ENCODE results near the gene ABHD6.

Gene ABHD6

GRCh38 chr3:58305882-58306711 is 68.5 kb downstream of the ABHD6 start, which contains the start of the genes HTD2 and RPP14:
HTD2 (plus strand) TSS chr3:58306520; CDS start chr3:58317614, 11,094 bp downstream.
RPP14 (plus strand) TSS chr3:58306245; CDS start chr3:58310330, 4,085 bp downstream.
- H4K20me1 ChIP-seq = peaks cover 31 to 42% (median 37%) of the 10 kb centered on the region in 11 experiments; a peak in 21 of 22 replicates
- H3K4me3 ChIP-seq = peak within 1 kb of the TSS; percentile 72 to 86 (median 77)
- H3K27me3 ChIP-seq = no peaks in the 10 kb centered on the region
- TF ChIP-seq Cebpa-rat (IDR thresholded peaks at IDR 0.05) = no peak
- H3K36me3 ChIP-seq = peaks cover 26 to 34% (median 33%) of the 10 kb centered on the region in 11 experiments
- peak within 1 kb of the TSS; percentile 84 to 98 (median 94) for H3K9ac ChIP-seq
- peak within 1 kb of the TSS; percentile 90 to 98 (median 95) for H3K4me2 ChIP-seq
- peaks cover 8 to 12% (median 9%) of the 10 kb centered on the region in 11 experiments; a peak in 17 of 22 replicates for H3K9me3 ChIP-seq (replicated peaks in 1 of 11)
- H3K4me1 ChIP-seq = peaks cover 16 to 26% (median 21%) of the 10 kb centered on the region in 10 experiments
- peak within 1 kb of the TSS; percentile 90 to 99 (median 95) for H3K27ac ChIP-seq

GRCh38 chr3:58307639-58308215 is 70.1 kb downstream of the ABHD6 start:
- peaks cover 42 to 50% (median 49%) of the 10 kb centered on the region in 11 experiments for H3K36me3 ChIP-seq
- H3K9ac ChIP-seq = peak overlapping the region; percentile 84 to 98 (median 94)
- peaks cover 38 to 56% (median 49%) of the 10 kb centered on the region in 11 experiments; a peak in 21 of 22 replicates for H4K20me1 ChIP-seq
- peaks cover 16 to 26% (median 21%) of the 10 kb centered on the region in 10 experiments for H3K4me1 ChIP-seq
- H3K4me2 ChIP-seq = peak overlapping the region; percentile 90 to 98 (median 95)
- no peaks in the 10 kb centered on the region for H3K9me3 ChIP-seq (replicated peaks in 1 of 11)
- H3K4me3 ChIP-seq = peak overlapping the region; percentile 72 to 86 (median 77)
- TF ChIP-seq Cebpa-rat (IDR thresholded peaks at IDR 0.05) = no peak
- H3K27me3 ChIP-seq = no peaks in the 10 kb centered on the region
- peak overlapping the region; percentile 90 to 99 (median 95); a peak in 19 of 22 replicates for H3K27ac ChIP-seq

- H3K9me3 ChIP-seq (replicated peaks in 1 of 11) = no peaks in the 10 kb centered on the region
- H3K4me2 ChIP-seq = peak overlapping the region; percentile 90 to 98 (median 95); a peak in 20 of 22 replicates
- no peak for TF ChIP-seq Cebpa-rat (IDR thresholded peaks at IDR 0.05)
- no peak overlapping the region for H3K4me3 ChIP-seq
- H3K9ac ChIP-seq = peak overlapping the region in 10 of 11 experiments; percentile 84 to 98 (median 94); a peak in 18 of 22 replicates
- peaks cover 52 to 60% (median 59%) of the 10 kb centered on the region in 11 experiments for H3K36me3 ChIP-seq
- H3K27me3 ChIP-seq = no peaks in the 10 kb centered on the region
- peaks cover 16 to 26% (median 21%) of the 10 kb centered on the region in 10 experiments for H3K4me1 ChIP-seq
- H3K27ac ChIP-seq = peak overlapping the region in 1 of 11 experiments; percentile 10; a peak in 2 of 22 replicates
- peaks cover 38 to 65% (median 58%) of the 10 kb centered on the region in 11 experiments; a peak in 21 of 22 replicates for H4K20me1 ChIP-seq
These were observed 71.1 kb downstream of the ABHD6 start for GRCh38 chr3:58308728-58309127.

- H3K4me2 ChIP-seq = peak overlapping the region in 4 of 11 experiments; percentile 32 to 75 (median 58); a peak in 8 of 22 replicates
- H3K9ac ChIP-seq = 0 out of 22 replicates have a peak overlapping the region, but pooled peaks of 1 of the 11 experiments have one; percentile 5
- no peaks in the 10 kb centered on the region for H3K9me3 ChIP-seq (replicated peaks in 1 of 11)
- peaks cover 0 to 38% (median 8%) of the 10 kb centered on the region in 10 experiments; a peak in 10 of 20 replicates for H3K4me1 ChIP-seq
- no peaks in the 10 kb centered on the region for H3K27me3 ChIP-seq
- H4K20me1 ChIP-seq = peaks cover 0 to 89% (median 69%) of the 10 kb centered on the region in 11 experiments; a peak in 19 of 22 replicates
- H3K4me3 ChIP-seq = no peak overlapping the region
- H3K27ac ChIP-seq = peak overlapping the region in 5 of 11 experiments; percentile 15 to 52 (median 30); a peak in 7 of 22 replicates
- peaks cover 70 to 100% (median 84%) of the 10 kb centered on the region in 11 experiments for H3K36me3 ChIP-seq
- TF ChIP-seq Cebpa-rat (IDR thresholded peaks at IDR 0.05) = no peak
These were observed 80.2 kb downstream of the ABHD6 start for GRCh38 chr3:58317811-58318210.

DNA sequence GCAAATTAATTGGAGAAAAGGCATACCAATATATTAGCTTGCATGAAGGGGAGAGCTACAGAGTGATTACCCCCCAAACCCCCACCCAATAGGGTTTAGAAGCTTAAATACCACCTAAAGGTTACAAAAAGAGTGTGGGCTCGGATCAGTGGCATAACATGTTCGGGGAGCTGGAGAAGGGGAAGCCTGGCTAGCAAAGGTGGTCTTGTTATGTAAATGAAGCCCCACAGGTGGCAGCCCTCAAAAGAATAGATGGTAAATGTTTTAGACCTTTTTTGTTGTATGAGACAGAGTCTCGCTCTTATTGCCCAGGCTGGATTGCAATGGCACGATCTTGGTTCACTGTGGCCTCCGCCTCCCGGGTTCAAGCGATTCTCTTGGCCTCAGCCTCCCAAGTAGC is 84.2 kb downstream of the ABHD6 start:
- H3K4me1 ChIP-seq = peaks cover 16 to 45% (median 25%) of the 10 kb centered on the region in 10 experiments
- no peak overlapping the region for H3K4me3 ChIP-seq
- no peak overlapping the region for H3K4me2 ChIP-seq
- no peak for TF ChIP-seq Cebpa-rat (IDR thresholded peaks at IDR 0.05)
- peaks cover 30 to 62% (median 45%) of the 10 kb centered on the region in 11 experiments for H3K36me3 ChIP-seq
- H3K27ac ChIP-seq = no peak overlapping the region
- no peaks in the 10 kb centered on the region for H3K27me3 ChIP-seq
- no peak overlapping the region for H3K9ac ChIP-seq
- H4K20me1 ChIP-seq = peaks cover 0 to 50% (median 32%) of the 10 kb centered on the region in 11 experiments; a peak in 18 of 22 replicates
- H3K9me3 ChIP-seq (replicated peaks in 1 of 11) = no peaks in the 10 kb centered on the region

DNA sequence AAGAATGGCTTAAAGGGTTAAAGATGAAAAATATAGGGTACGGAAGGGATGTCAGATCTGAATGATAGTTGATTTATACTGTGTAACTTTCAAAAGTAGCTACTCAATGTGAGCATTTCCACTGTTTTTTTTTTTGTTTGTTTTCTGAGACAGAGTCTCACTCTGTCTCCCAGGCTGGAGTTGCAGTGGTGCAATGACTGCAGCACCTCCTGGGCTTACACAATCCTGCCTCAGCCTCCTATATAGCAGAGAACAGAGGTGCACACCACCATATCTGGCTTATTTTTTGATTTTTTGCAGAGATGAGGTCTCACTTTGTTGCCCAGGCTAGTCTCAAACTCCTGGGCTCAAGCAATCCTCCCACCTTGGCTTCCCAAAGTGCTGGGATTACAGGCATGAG is 85.2 kb downstream of the ABHD6 start:
- no peak for TF ChIP-seq Cebpa-rat (IDR thresholded peaks at IDR 0.05)
- no peaks in the 10 kb centered on the region for H3K9me3 ChIP-seq (replicated peaks in 1 of 11)
- H3K4me3 ChIP-seq = no peak overlapping the region
- H3K4me1 ChIP-seq = peaks cover 16 to 35% (median 26%) of the 10 kb centered on the region in 10 experiments
- no peak overlapping the region for H3K4me2 ChIP-seq
- peaks cover 21 to 52% (median 35%) of the 10 kb centered on the region in 11 experiments for H3K36me3 ChIP-seq
- H3K9ac ChIP-seq = no peak overlapping the region
- no peak overlapping the region for H3K27ac ChIP-seq
- no peaks in the 10 kb centered on the region for H3K27me3 ChIP-seq
- peaks cover 0 to 40% (median 25%) of the 10 kb centered on the region in 11 experiments; a peak in 16 of 22 replicates for H4K20me1 ChIP-seq

DNA sequence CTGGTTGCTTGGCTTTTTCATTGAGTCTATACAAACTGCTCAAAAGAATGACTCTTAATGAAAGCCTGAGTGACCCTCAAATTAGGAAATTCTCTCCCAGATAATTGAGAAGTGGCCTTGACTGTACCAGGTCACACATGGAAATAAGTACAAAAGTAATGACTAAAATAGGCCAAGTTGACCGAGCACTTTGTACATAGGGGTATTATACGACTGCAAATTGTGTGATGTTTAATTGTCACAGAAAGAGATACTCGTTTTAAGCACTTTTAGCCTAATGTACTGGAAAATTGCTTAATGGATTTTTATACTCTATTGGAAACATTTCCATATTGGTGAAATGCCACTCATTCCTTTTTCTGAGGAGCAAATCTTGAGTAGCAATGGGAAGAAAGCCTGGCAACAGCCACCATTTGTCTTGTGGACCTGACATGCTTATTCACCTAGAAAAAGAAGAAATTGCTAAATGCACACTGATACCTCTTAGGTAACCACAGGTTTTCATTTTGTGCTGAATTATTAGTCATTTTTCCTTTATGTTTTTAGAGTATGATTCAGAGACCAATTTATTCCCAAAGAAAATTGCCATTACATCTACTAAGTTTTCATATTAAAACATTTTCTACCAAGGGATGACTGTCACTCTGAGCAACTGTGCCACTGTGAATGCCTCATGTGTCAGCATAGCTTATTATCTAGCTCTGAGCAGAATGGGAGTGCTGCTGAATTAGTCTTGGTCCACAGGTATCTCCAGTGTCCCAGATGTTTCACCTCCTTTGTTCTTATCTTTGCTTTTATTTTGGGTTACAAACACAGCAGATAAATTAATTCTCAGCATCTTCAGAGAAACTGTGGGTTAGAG is 86.2 kb downstream of the ABHD6 start:
- Histone ChIP-seq H3K36me3 (peaks cover 11 to 42% (median 25%) of the 10 kb centered on the region in 11 experiments), H3K4me2 (no peak overlapping the region), H3K27ac (no peak overlapping the region), H3K9ac (no peak overlapping the region), H4K20me1 (peaks cover 0 to 30% (median 15%) of the 10 kb centered on the region in 11 experiments; a peak in 14 of 22 replicates), H3K9me3 (replicated peaks in 1 of 11) (no peaks in the 10 kb centered on the region), H3K4me1 (peaks cover 12 to 27% (median 24%) of the 10 kb centered on the region in 10 experiments), H3K27me3 (no peaks in the 10 kb centered on the region), H3K4me3 (no peak overlapping the region)
- no peak for TF ChIP-seq Cebpa-rat (IDR thresholded peaks at IDR 0.05)

All from BLaER1 treated with 17β-estradiol and CSF1 and Interleukin-3, amounts not matched to agents 10 nM and 100 nM (cell line).